Measurements from ENCODE around the gene MTCH1. TPM values are rescaled to one million over a fixed set of nuclear protein-coding genes. Genes with fewer than 3 reads are reported as not detected.
A peak's percentile ranks its signal among the peaks of the same experiment; 100 is the strongest.

Gene MTCH1
- total and polyA plus RNA-seq, 2 of the 4 experiments (the other 2 are of a cell fraction), result 215 to 263 TPM

GRCh38 chr6:36928547-36928918 lies 57.5 kb downstream of the MTCH1 start:
- H3K9me3 ChIP-seq (ENCODE audit: control insufficient read depth, insufficient read depth, low read length), result no peaks in the 10 kb centered on the region
- H3K14ac ChIP-seq (replicated peaks; ENCODE audit: low read depth, low read length), result 0 out of 2 replicates have a peak overlapping the region, but pooled peaks have one; percentile 26
- CTCF ChIA-PET, result no interaction called here
- H4K5ac ChIP-seq (ENCODE audit: low read depth, low read length), result peak overlapping the region; percentile 61
- 95% methylated on average over 4 of the region's 7 CpGs; no CpG with 5 or more reads in 1 of the 2 experiments for WGBS, 2 experiments (ENCODE audit: extremely low coverage in 2 of 2, insufficient read length in 1 of 2)
- intact Hi-C loops (cut with micrococcal nuclease), result no loop called here
- H2BK15ac ChIP-seq (ENCODE audit: low read depth, low read length), result no peak overlapping the region
- no peak overlapping the region for H3K27ac ChIP-seq (ENCODE audit: insufficient read depth, low read length)
- H2BK120ac ChIP-seq (ENCODE audit: low read depth, low read length), result peak overlapping the region; percentile 41
- H3K4me1 ChIP-seq (ENCODE audit: control insufficient read depth, insufficient read depth, low read length), result peaks cover 36% of the 10 kb centered on the region
- dilution Hi-C loops (cut with HindIII; ENCODE audit: low sequenced_read_pairs, unreplicated experiment), result no loop called here
- H3K9ac ChIP-seq (ENCODE audit: low read depth, low read length), result no peak overlapping the region
- H4K20me1 ChIP-seq (ENCODE audit: insufficient read depth, low read length), result no peaks in the 10 kb centered on the region
- H3K4me3 ChIP-seq (ENCODE audit: insufficient read depth, low read depth, low read length), result no peak overlapping the region
- H3K23ac ChIP-seq (ENCODE audit: low read depth, low read length), result no peak overlapping the region
- in situ Hi-C loops (cut with MboI; ENCODE audit: low sequenced_read_pairs), result no loop called here
- peak overlapping the region; percentile 41 for H2BK5ac ChIP-seq (ENCODE audit: low read depth, low read length, poor library complexity, severe bottlenecking)
- no peaks in the 10 kb centered on the region for H3K27me3 ChIP-seq (ENCODE audit: control insufficient read depth, insufficient read depth, low read length)
- peaks cover 8% of the 10 kb centered on the region for H3K36me3 ChIP-seq (ENCODE audit: control insufficient read depth, insufficient read depth, low read length)
- H3K18ac ChIP-seq (ENCODE audit: low read depth, low read length), result peak overlapping the region; percentile 43; the same call in 1 of the 2 replicates
- H3K9me1 ChIP-seq (ENCODE audit: insufficient read depth, low read length), result peaks cover 19% of the 10 kb centered on the region
- H4K8ac ChIP-seq (ENCODE audit: low read depth in 2 of 2, low read length in 2 of 2), result no peak overlapping the region
- ATAC-seq (ENCODE audit: low read depth), result no peak
- no peak overlapping the region for H3K4me2 ChIP-seq (ENCODE audit: low read depth, low read length)
- H4K91ac ChIP-seq (ENCODE audit: insufficient read depth, low read depth, low read length), result peak overlapping the region; percentile 39
- H2AFZ ChIP-seq (replicated peaks; ENCODE audit: low read length, poor library complexity), result no peak overlapping the region
- POLR2A ChIA-PET (ENCODE audit: unreplicated experiment), result no interaction called here
- peak overlapping the region; percentile 79 for H2AK9ac ChIP-seq (replicated peaks; ENCODE audit: low read depth, low read length, poor library complexity)
- H3K4ac ChIP-seq (ENCODE audit: low read depth, low read length), result peak overlapping the region; percentile 59; the same call in 1 of the 2 replicates
- peaks cover 0 to 3% of the 10 kb centered on the region in 2 experiments; a peak in 1 of 4 replicates for H3K79me1 ChIP-seq (ENCODE audit: low read depth in 1 of 2, low read length in 2 of 2)
- no peak for TF ChIP-seq RFX5 (IDR thresholded peaks at IDR 0.05; ENCODE audit: low read depth, low read length)
- no peak for TF ChIP-seq CTCF (conservative IDR thresholded peaks at IDR 0.05; ENCODE audit: low read depth, low read length)
- TF ChIP-seq POLR2A (IDR thresholded peaks at IDR 0.05; ENCODE audit: low read depth, low read length), result no peak
- no peak for TF ChIP-seq NFE2L2 (IDR thresholded peaks at IDR 0.05; ENCODE audit: low read depth, low read length)
- no peak for TF ChIP-seq BHLHE40 (IDR thresholded peaks at IDR 0.05; ENCODE audit: low read depth, low read length)
- no peak for TF ChIP-seq MAZ (IDR thresholded peaks at IDR 0.05; ENCODE audit: borderline replicate concordance, low read depth, low read length)
- no peak for TF ChIP-seq RCOR1 (IDR thresholded peaks at IDR 0.05; ENCODE audit: insufficient replicate concordance, low read length)
- TF ChIP-seq CHD1 (IDR thresholded peaks at IDR 0.05; ENCODE audit: low read depth, low read length), result no peak
- no peak for TF ChIP-seq RAD21 (IDR thresholded peaks at IDR 0.05; ENCODE audit: low read length)
- no peak for TF ChIP-seq SMC3 (IDR thresholded peaks at IDR 0.05; ENCODE audit: low read depth, low read length)
- no peak for TF ChIP-seq MXI1 (IDR thresholded peaks at IDR 0.05; ENCODE audit: borderline replicate concordance, low read depth, low read length)
- no peak for TF ChIP-seq FOS (IDR thresholded peaks at IDR 0.05; ENCODE audit: low read depth, low read length)
- no peak for TF ChIP-seq CEBPB (IDR thresholded peaks at IDR 0.05; ENCODE audit: low read depth, low read length)
- TF ChIP-seq, protein P1, sequence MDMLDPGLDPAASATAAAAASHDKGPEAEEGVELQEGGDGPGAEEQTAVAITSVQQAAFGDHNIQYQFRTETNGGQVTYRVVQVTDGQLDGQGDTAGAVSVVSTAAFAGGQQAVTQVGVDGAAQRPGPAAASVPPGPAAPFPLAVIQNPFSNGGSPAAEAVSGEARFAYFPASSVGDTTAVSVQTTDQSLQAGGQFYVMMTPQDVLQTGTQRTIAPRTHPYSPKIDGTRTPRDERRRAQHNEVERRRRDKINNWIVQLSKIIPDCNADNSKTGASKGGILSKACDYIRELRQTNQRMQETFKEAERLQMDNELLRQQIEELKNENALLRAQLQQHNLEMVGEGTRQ (IDR thresholded peaks at IDR 0.05; ENCODE audit: low read depth, low read length), result no peak
- 0 out of 2 replicates have a peak overlapping the region, but pooled peaks have one; percentile 18 for H2BK20ac ChIP-seq (ENCODE audit: low read depth, low read length)
- BruUV-seq (replicated peaks), result no TSS peak
- no peak overlapping the region for H3K56ac ChIP-seq (ENCODE audit: extremely low read depth, insufficient read depth, low read length)
- H2AK5ac ChIP-seq (ENCODE audit: low read depth, low read length), result peak overlapping the region; percentile 54; the same call in 1 of the 2 replicates
- DNase-seq, result no peak

All from IMR-90 (cell line).